Neural cell (in vitro differentiated cells): Measurements from ENCODE around the gene ACOT12.

Experiments
- CTCF ChIP-seq: fragments of 450-650 bp; IDR thresholded peaks from 2 replicates; pipeline ENCODE4 v1.5.1; 2014; ENCODE audit warnings: antibody characterized with exemption, mild to moderate bottlenecking, moderate library complexity; ENCODE audit not compliant: poor library complexity, severe bottlenecking
- EP300 ChIP-seq: fragments of 450-650 bp; conservative IDR thresholded peaks from 2 replicates; pipeline ENCODE4 v1.6.1; 2014; ENCODE audit warnings: antibody characterized with exemption, mild to moderate bottlenecking, moderate library complexity; ENCODE audit not compliant: poor library complexity, severe bottlenecking
- POLR2AphosphoS5 ChIP-seq: IDR thresholded peaks from 2 replicates; pipeline ENCODE4 v1.6.1; 2012
- SMC3 ChIP-seq: fragments of 450-650 bp; conservative IDR thresholded peaks from 2 replicates; pipeline ENCODE4 v1.6.1; 2014; ENCODE audit warnings: antibody characterized with exemption, mild to moderate bottlenecking, moderate library complexity; ENCODE audit not compliant: poor library complexity
- TAF1 ChIP-seq: IDR thresholded peaks from 2 replicates; pipeline ENCODE4 v1.6.1; 2012; ENCODE audit warnings: low read depth

GRCh38 chr5:81418606-81419005, 24.7 kb upstream of the ACOT12 start:
- TF ChIP-seq TAF1 (no peak), CTCF (no peak), EP300 (no peak), POLR2AphosphoS5 (no peak), SMC3 (no peak)
